H9 (cell line): Measurements from ENCODE around the gene FBXO48. TPM values are rescaled to one million over a fixed set of nuclear protein-coding genes. Genes with fewer than 3 reads are reported as not detected.
A peak's percentile ranks its signal among the peaks of the same experiment; 100 is the strongest.

ENCODE experiments used
- DNase-seq: peaks from one replicate; pipeline ENCODE4 v3.0.0-alpha.2; 2017
- H2AFZ ChIP-seq: one replicate; pipeline ENCODE4 v1.6.1; 2013; ENCODE audit warnings: mild to moderate bottlenecking, low read length, control low read depth, moderate library complexity
- H2AK5ac ChIP-seq: 2 replicates; pipeline ENCODE4 v1.6.1; 2013; ENCODE audit warnings: low read length, control low read depth, mixed read lengths; ENCODE audit not compliant: insufficient read length
- H2BK120ac ChIP-seq: one replicate; pipeline ENCODE4 v1.6.1; 2013; ENCODE audit warnings: low read depth, mild to moderate bottlenecking, low read length, control low read depth, inconsistent platforms; ENCODE audit not compliant: poor library complexity, severe bottlenecking
- H2BK12ac ChIP-seq: 2 replicates; pipeline ENCODE4 v1.6.1; 2013; ENCODE audit warnings: low read length, control low read depth, mixed read lengths, low read depth; ENCODE audit not compliant: insufficient read length
- H2BK15ac ChIP-seq: 2 replicates; pipeline ENCODE4 v1.6.1; 2013; ENCODE audit warnings: low read depth, low read length, control low read depth
- H2BK20ac ChIP-seq: one replicate; pipeline ENCODE4 v1.6.1; 2013; ENCODE audit warnings: low read depth, mild to moderate bottlenecking, low read length, control low read depth, inconsistent platforms; ENCODE audit not compliant: poor library complexity, severe bottlenecking
- H2BK5ac ChIP-seq: 2 replicates; pipeline ENCODE4 v1.6.1; 2013; ENCODE audit warnings: low read length, control low read depth, mixed read lengths; ENCODE audit not compliant: insufficient read length
- H3K14ac ChIP-seq: 2 replicates; pipeline ENCODE4 v1.6.1; 2013; ENCODE audit warnings: low read length, control low read depth; ENCODE audit not compliant: insufficient read depth
- H3K18ac ChIP-seq: 2 replicates; pipeline ENCODE4 v1.6.1; 2013; ENCODE audit warnings: low read depth, mild to moderate bottlenecking, mixed read lengths, low read length, control low read depth; ENCODE audit not compliant: insufficient read length
- H3K23ac ChIP-seq: 2 replicates; pipeline ENCODE4 v1.6.1; 2013; ENCODE audit warnings: low read length, control low read depth, mixed read lengths, low read depth; ENCODE audit not compliant: insufficient read length
- H3K23me2 ChIP-seq: 2 replicates; pipeline ENCODE4 v1.6.1; 2013; ENCODE audit warnings: low read depth, mild to moderate bottlenecking, mixed read lengths, low read length, control low read depth; ENCODE audit not compliant: insufficient read length, poor library complexity, severe bottlenecking
- H3K27ac ChIP-seq: 2 replicates; pipeline ENCODE4 v1.5.1; 2013; ENCODE audit warnings: low read length, control low read depth, mixed read lengths, low read depth; ENCODE audit not compliant: insufficient read length
- H3K27me3 ChIP-seq: 2 replicates; pipeline ENCODE4 v1.6.1; 2013; ENCODE audit warnings: low read length, control low read depth, inconsistent platforms; ENCODE audit not compliant: insufficient read depth
- H3K4ac ChIP-seq: 2 replicates; pipeline ENCODE4 v1.6.1; 2013; ENCODE audit warnings: low read depth, mild to moderate bottlenecking, control low read depth, inconsistent platforms, low read length, moderate library complexity
- H3K4me1 ChIP-seq: 2 replicates; pipeline ENCODE4 v1.6.1; 2013; ENCODE audit warnings: low read length, control low read depth, inconsistent platforms; ENCODE audit not compliant: insufficient read depth
- H3K4me2 ChIP-seq: 2 replicates; pipeline ENCODE4 v1.6.1; 2013; ENCODE audit warnings: low read length, control low read depth, mixed read lengths; ENCODE audit not compliant: insufficient read length, insufficient read depth
- H3K56ac ChIP-seq: 2 replicates; pipeline ENCODE4 v1.6.1; 2013; ENCODE audit warnings: low read depth, mild to moderate bottlenecking, mixed read lengths, low read length, control low read depth; ENCODE audit not compliant: insufficient read length
- H3K79me1 ChIP-seq: 2 replicates; pipeline ENCODE4 v1.6.1; 2013; ENCODE audit warnings: low read depth, mild to moderate bottlenecking, moderate library complexity, low read length, control low read depth, inconsistent platforms; ENCODE audit not compliant: insufficient read depth, poor library complexity, severe bottlenecking
- H3K79me2 ChIP-seq: 2 replicates; pipeline ENCODE4 v1.6.1; 2013; ENCODE audit warnings: low read length, control low read depth, inconsistent platforms; ENCODE audit not compliant: insufficient read depth
- H3K9ac ChIP-seq: 2 replicates; pipeline ENCODE4 v1.6.1; 2013; ENCODE audit warnings: low read length, control low read depth, mixed read lengths; ENCODE audit not compliant: insufficient read length; ENCODE audit errors: extremely low read depth
- H3K9me3 ChIP-seq: one replicate; pipeline ENCODE4 v1.6.1; 2013; ENCODE audit warnings: low read depth, low read length, inconsistent platforms; ENCODE audit not compliant: control insufficient read depth
- H3T11ph ChIP-seq: one replicate; pipeline ENCODE4 v1.6.1; 2013; ENCODE audit warnings: mild to moderate bottlenecking, low read length, control low read depth, inconsistent platforms
- H4K20me1 ChIP-seq: one replicate; pipeline ENCODE4 v1.6.1; 2013; ENCODE audit not compliant: control insufficient read depth, insufficient read length, insufficient read depth
- H4K5ac ChIP-seq: 2 replicates; pipeline ENCODE4 v1.6.1; 2013; ENCODE audit warnings: low read depth, mild to moderate bottlenecking, mixed read lengths, low read length, control low read depth; ENCODE audit not compliant: insufficient read length
- H4K8ac ChIP-seq: replicated peaks from 2 replicates; pipeline ENCODE4 v1.6.1; 2013; ENCODE audit warnings: low read length, control low read depth, mixed read lengths, low read depth; ENCODE audit not compliant: insufficient read length
- H4K91ac ChIP-seq: 2 replicates; pipeline ENCODE4 v1.6.1; 2013; ENCODE audit warnings: low read depth, mild to moderate bottlenecking, moderate library complexity, mixed read lengths, low read length, control low read depth; ENCODE audit not compliant: insufficient read length
- H3K27ac Mint-ChIP-seq, 3 experiments: 2 replicates in 2 of 3; 3 replicates in 1 of 3; pipeline ENCODE4 v1.8.0; 2020 to 2021; ENCODE audit warnings: mixed read lengths in 3 of 3, mild to moderate bottlenecking in 1 of 3, moderate library complexity in 1 of 3
- H3K27me3 Mint-ChIP-seq: 2 replicates; pipeline ENCODE4 v1.8.0; 2021; ENCODE audit warnings: low read depth, mild to moderate bottlenecking, moderate library complexity, mixed read lengths
- H3K36me3 Mint-ChIP-seq, 3 experiments: 2 replicates in 2 of 3; 3 replicates in 1 of 3; pipeline ENCODE4 v1.8.0; 2020 to 2021; ENCODE audit warnings: low read depth in 3 of 3, mixed read lengths in 3 of 3; ENCODE audit not compliant: insufficient read depth in 1 of 3
- H3K4me1 Mint-ChIP-seq, 2 experiments: 2 replicates each; pipeline ENCODE4 v1.8.0; 2020; ENCODE audit warnings: mixed read lengths in 2 of 2
- H3K4me3 Mint-ChIP-seq, 2 experiments: 2 replicates in 1 of 2; 3 replicates in 1 of 2; pipeline ENCODE4 v1.8.0; 2020 to 2021; ENCODE audit warnings: mild to moderate bottlenecking in 2 of 2, mixed read lengths in 2 of 2, moderate library complexity in 1 of 2
- H3K9me3 Mint-ChIP-seq, 2 experiments: 2 replicates in 1 of 2; 3 replicates in 1 of 2; pipeline ENCODE4 v1.8.0; 2020; ENCODE audit warnings: mild to moderate bottlenecking in 2 of 2, mixed read lengths in 2 of 2, moderate library complexity in 1 of 2
- CTCF ChIP-seq: fragments of 200-600 bp; sonication (generic); conservative IDR thresholded peaks from 3 replicates; pipeline ENCODE4 v1.8.0; 2021; ENCODE audit warnings: antibody characterized with exemption, mild to moderate bottlenecking
- WGBS: extraction: QIAGEN DNeasy Blood & Tissue Kit; methylation state at CpG from one replicate; pipeline ENCODE4 v1.1.7; 2013; ENCODE audit warnings: missing lambda C conversion rate, low lambda C conversion rate, mixed read lengths; ENCODE audit not compliant: insufficient read length; ENCODE audit errors: extremely low coverage; 5-methylcytosine and 5-hydroxymethylcytosine counted together
- total RNA-seq: library from RNA; stranded (reverse); gene quantifications from 2 replicates; pipeline ENCODE4 v1.2.1, GENCODE V29; 2021

FBXO48 gene
- total RNA-seq, 1 experiment from 2014 or later = 1.4 TPM

DNA sequence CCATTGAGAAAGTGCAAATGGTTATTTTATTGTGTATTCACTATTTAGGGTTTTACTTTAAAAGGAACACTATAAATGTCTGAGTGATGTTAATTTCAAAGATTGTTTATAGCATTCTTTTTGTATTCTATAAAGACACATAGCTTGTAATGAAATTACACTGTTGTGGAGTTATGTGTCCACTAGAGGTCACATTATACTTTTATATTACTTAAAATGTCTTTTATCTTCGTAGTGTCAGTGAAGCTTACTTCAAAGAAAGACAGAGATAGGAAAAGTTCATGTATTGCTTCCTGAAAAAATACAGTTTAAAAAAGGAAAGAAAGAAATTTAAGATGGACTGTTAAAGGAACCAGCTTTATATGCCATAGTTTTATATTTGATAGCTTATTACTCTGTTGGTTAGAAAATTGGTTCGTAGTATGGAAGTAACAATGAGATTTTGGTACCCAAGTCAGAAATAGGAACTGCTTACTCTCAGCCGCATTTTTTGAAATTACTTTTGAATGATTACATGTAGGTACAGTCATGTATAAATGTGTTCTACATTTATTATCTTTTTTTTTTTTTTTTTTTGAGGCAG, 20.8 kb upstream of the FBXO48 start:
- H2AK5ac ChIP-seq = no peak overlapping the region
- no peak overlapping the region for H3K27ac Mint-ChIP-seq

More for the DNA sequence above, 20.8 kb upstream of the FBXO48 start:
- H3K18ac ChIP-seq = no peak overlapping the region
- H2BK20ac ChIP-seq = no peak overlapping the region
- TF ChIP-seq CTCF = peak; percentile 62
- no peak overlapping the region for H3K14ac ChIP-seq
- DNase-seq = no peak
- Mint-ChIP-seq H3K36me3 (0 out of 7 replicates have a peak, but pooled peaks cover 0 to under 1% (median 0%) of the 10 kb centered on the region in 3 experiments), H3K9me3 (no peaks in the 10 kb centered on the region), H3K4me3 (no peak overlapping the region), H3K27me3 (no peaks in the 10 kb centered on the region), H3K4me1 (peaks cover 5% of the 10 kb centered on the region in 2 experiments)
- no peak overlapping the region for H2AFZ ChIP-seq
- H3K4me2 ChIP-seq = no peak overlapping the region
- peaks cover 3% of the 10 kb centered on the region for H4K20me1 ChIP-seq
- H2BK5ac ChIP-seq = no peak overlapping the region
- H3K9ac ChIP-seq = no peak overlapping the region
- no peaks in the 10 kb centered on the region for H3K79me2 ChIP-seq
- no CpG with 5 or more reads among the region's 3 CpGs for WGBS
- no peaks in the 10 kb centered on the region for H3K79me1 ChIP-seq
- no peak overlapping the region for H2BK15ac ChIP-seq
- H3K4ac ChIP-seq = no peak overlapping the region
- no peaks in the 10 kb centered on the region for H3K27me3 ChIP-seq
- no peak overlapping the region for H2BK12ac ChIP-seq
- no peaks in the 10 kb centered on the region for H3K23me2 ChIP-seq
- H3K56ac ChIP-seq = no peak overlapping the region
- H2BK120ac ChIP-seq = no peak overlapping the region
- no peak overlapping the region for H4K8ac ChIP-seq
- no peak overlapping the region for H3K23ac ChIP-seq
- H4K5ac ChIP-seq = no peak overlapping the region
- no peaks in the 10 kb centered on the region for H3K4me1 ChIP-seq
- H3K27ac ChIP-seq = no peak overlapping the region
- no peak overlapping the region for H4K91ac ChIP-seq
- no peak overlapping the region for H3T11ph ChIP-seq
- H3K9me3 ChIP-seq = no peaks in the 10 kb centered on the region
